K562 (cell line): ENCODE results near the gene IDH3G. TPM values are rescaled to one million over a fixed set of nuclear protein-coding genes. Genes with fewer than 3 reads are reported as not detected.

Experiments used
- ARHGAP35 ChIP-seq: fragments of 450-650 bp; IDR thresholded peaks from 2 replicates; pipeline ENCODE4 v1.6.1; 2018; ENCODE audit not compliant: partially characterized antibody
- ARID3A ChIP-seq: IDR thresholded peaks from 2 replicates; pipeline ENCODE4 v1.6.1; 2012; ENCODE audit warnings: low read depth, low read length, improper control_type of control experiment, borderline replicate concordance
- BACH1 ChIP-seq: fragments of 200-800 bp; sonication (Bioruptor generic); IDR thresholded peaks from 2 replicates; pipeline ENCODE4 v1.6.1; 2016; ENCODE audit warnings: missing genetic modification characterization, missing compliant biosample characterization
- C11orf30 ChIP-seq: fragments of 450-650 bp; IDR thresholded peaks from 2 replicates; pipeline ENCODE4 v1.6.1; 2016; ENCODE audit warnings: low read depth, mild to moderate bottlenecking
- CAMTA2 ChIP-seq: fragments of 250-450 bp; sonication (Bioruptor Pico); conservative IDR thresholded peaks from 2 replicates; pipeline ENCODE4 v1.5.1; 2022
- CCAR2 ChIP-seq: fragments of 200-400 bp; formaldehyde crosslinking; IDR thresholded peaks from 2 replicates; pipeline ENCODE4 v1.6.1; 2017; ENCODE audit warnings: mild to moderate bottlenecking, low read depth, low read length
- CHD1 ChIP-seq: fragments of 200-600 bp; sonication (generic); IDR thresholded peaks from one replicate; pipeline ENCODE4 v1.6.1; 2012; ENCODE audit warnings: mild to moderate bottlenecking, moderate library complexity, low read length, inconsistent platforms
- FIP1L1 ChIP-seq: fragments of 200-400 bp; formaldehyde crosslinking; IDR thresholded peaks from 2 replicates; pipeline ENCODE4 v1.6.1; 2018; ENCODE audit warnings: mild to moderate bottlenecking, low read depth, low read length; ENCODE audit not compliant: poor library complexity, severe bottlenecking
- FOXA3 ChIP-seq, 2 experiments: fragments of 450-650 bp in 1 of 2; sonication (generic) in 1 of 2; formaldehyde crosslinking; IDR thresholded peaks in 1 of 2; conservative IDR thresholded peaks in 1 of 2; 2 replicates each; pipeline versions ENCODE4 v1.4.0 to v1.8.0; 2020 to 2022; ENCODE audit warnings: mild to moderate bottlenecking in 2 of 2, missing genetic modification reagents in 1 of 2
- HMG20B ChIP-seq: fragments of 250-450 bp; sonication (Bioruptor Pico); IDR thresholded peaks from 2 replicates; pipeline ENCODE4 v1.5.0; 2021; ENCODE audit warnings: mild to moderate bottlenecking
- ILK ChIP-seq: fragments of 450-650 bp; IDR thresholded peaks from 2 replicates; pipeline ENCODE4 v1.6.1; 2016; ENCODE audit warnings: missing genetic modification characterization, low read depth, mild to moderate bottlenecking, missing compliant biosample characterization, moderate library complexity, borderline replicate concordance
- MIER1 ChIP-seq: fragments of 450-650 bp; IDR thresholded peaks from 2 replicates; pipeline ENCODE4 v1.6.1; 2016; ENCODE audit warnings: antibody characterized with exemption, mild to moderate bottlenecking, low read depth
- NONO ChIP-seq, 2 experiments: fragments of 200-400 bp in 1 of 2; fragments of 450-650 bp in 1 of 2; formaldehyde crosslinking in 1 of 2; IDR thresholded peaks; 2 replicates each; pipeline ENCODE4 v1.6.1; 2017; ENCODE audit warnings: low read depth in 2 of 2, mild to moderate bottlenecking in 2 of 2, moderate library complexity in 2 of 2, low read length in 1 of 2
- NR1H2 ChIP-seq: sonication (generic); formaldehyde crosslinking; IDR thresholded peaks from 2 replicates; pipeline ENCODE4 v1.4.0; 2020; ENCODE audit warnings: mild to moderate bottlenecking, missing genetic modification reagents
- NR2F6 ChIP-seq: fragments of 450-650 bp; formaldehyde crosslinking; IDR thresholded peaks from 2 replicates; pipeline ENCODE4 v1.4.0; 2020; ENCODE audit warnings: mild to moderate bottlenecking
- POU5F1 ChIP-seq: fragments of 150-350 bp; IDR thresholded peaks from 2 replicates; pipeline ENCODE4 v1.6.1; 2014; ENCODE audit warnings: borderline replicate concordance, low read length, low read depth, mild to moderate bottlenecking; ENCODE audit not compliant: partially characterized antibody
- RBM14 ChIP-seq: fragments of 200-400 bp; formaldehyde crosslinking; IDR thresholded peaks from 2 replicates; pipeline ENCODE4 v1.6.1; 2018; ENCODE audit warnings: low read depth, mild to moderate bottlenecking, low read length, moderate library complexity, borderline replicate concordance; ENCODE audit not compliant: insufficient read depth
- RFX5 ChIP-seq: IDR thresholded peaks from 2 replicates; pipeline ENCODE4 v1.6.1; 2011; ENCODE audit warnings: low read depth, mild to moderate bottlenecking, improper control_type of control experiment, low read length
- SFPQ ChIP-seq: fragments of 200-400 bp; formaldehyde crosslinking; IDR thresholded peaks from 2 replicates; pipeline ENCODE4 v1.6.1; 2017; ENCODE audit warnings: mild to moderate bottlenecking, low read depth, low read length, moderate library complexity
- SMAD2 ChIP-seq: fragments of 150-350 bp; IDR thresholded peaks from 2 replicates; pipeline ENCODE4 v1.6.1; 2014; ENCODE audit warnings: low read depth, mild to moderate bottlenecking, low read length
- TAF1 ChIP-seq: IDR thresholded peaks from 2 replicates; pipeline ENCODE4 v1.6.1; 2011; ENCODE audit warnings: mild to moderate bottlenecking, low read length, moderate library complexity; ENCODE audit not compliant: insufficient read depth, control insufficient read depth, severe bottlenecking; ENCODE audit errors: extremely low read depth
- TCF15 ChIP-seq: fragments of 250-450 bp; sonication (Bioruptor Pico); IDR thresholded peaks from 2 replicates; pipeline ENCODE4 v1.8.0; 2022; ENCODE audit warnings: moderate library complexity, mild to moderate bottlenecking, inconsistent platforms
- ZNF282 ChIP-seq: sonication (generic); formaldehyde crosslinking; IDR thresholded peaks from 2 replicates; pipeline ENCODE4 v1.8.1; 2023; ENCODE audit warnings: missing genetic modification reagents
- ZNF384 ChIP-seq: IDR thresholded peaks from 2 replicates; pipeline ENCODE4 v1.6.1; 2012; ENCODE audit warnings: low read depth, low read length, improper control_type of control experiment
- polyA plus RNA-seq, 8 experiments: library from polyadenylated mRNA; depleted of rRNA in 4 of 8; stranded (reverse) in 5 of 8; unstranded in 3 of 8; fragments of >200 nt; fragmentation: Nextera tagmentation in 2 of 8; fragmentation: Illumina TruSeq in 1 of 8; extraction: Ambion mirVana in 2 of 8; extraction: Trizol in 1 of 8; gene quantifications; 2 replicates each; pipeline versions ENCODE4 v1.2.1 to v1.2.3, GENCODE V29; 2011 to 2014; ENCODE audit warnings: inconsistent platforms in 1 of 8, missing spikeins in 1 of 8
- total RNA-seq, 7 experiments: library from RNA; depleted of rRNA in 6 of 7; stranded (reverse); fragments of >200 nt in 6 of 7; fragmentation: Illumina TruSeq in 2 of 7; extraction: Trizol in 2 of 7; gene quantifications; 2 replicates each; pipeline versions ENCODE4 v1.2.1 to v1.2.3, GENCODE V29; 2011 to 2021; ENCODE audit warnings: low replicate concordance in 1 of 7

Gene IDH3G
- total and polyA plus RNA-seq, 9 of the 15 experiments (the other 6 are each of a cell fraction or from before 2014, with no cell fraction given), result 24.3 to 72.5 (median 37.9) TPM

- peak; percentile 71 for TF ChIP-seq FIP1L1
- TF ChIP-seq NR1H2 (CRISPR knock-in tag), result no peak
- TF ChIP-seq C11orf30, result peak; percentile 71
- TF ChIP-seq ARID3A, result no peak
- TF ChIP-seq TCF15, result no peak
- no peak for TF ChIP-seq ILK
- TF ChIP-seq HMG20B (CRISPR knock-in tag), result no peak
- TF ChIP-seq ZNF282 (CRISPR knock-in tag), result no peak
- no peak for TF ChIP-seq BACH1 (tag)
- TF ChIP-seq MIER1, result no peak
- TF ChIP-seq SMAD2, result no peak
- no peak for TF ChIP-seq POU5F1
- TF ChIP-seq CCAR2, result no peak
- no peak for TF ChIP-seq ZNF384
- TF ChIP-seq CHD1, result no peak
- TF ChIP-seq RBM14, result no peak
- no peak; a peak in 1 of 4 replicates for TF ChIP-seq NONO (IDR thresholded peaks at IDR 0.05; ENCODE audit: low read depth in 2 of 2, low read length in 1 of 2)
- no peak for TF ChIP-seq CAMTA2 (CRISPR knock-in tag)
- no peak for TF ChIP-seq NR2F6 (CRISPR knock-in tag)
- peak; percentile 74 for TF ChIP-seq TAF1
- no peak for TF ChIP-seq FOXA3 (CRISPR knock-in tag; conservative IDR thresholded peaks at IDR 0.05 in 1 of 2, IDR thresholded peaks at IDR 0.05 in 1 of 2)
- no peak for TF ChIP-seq SFPQ
- TF ChIP-seq ARHGAP35, result peak; percentile 89
- TF ChIP-seq RFX5, result no peak
Observed at GRCh38 chrX:153794018-153794896, at the start of gene IDH3G, which contains the start of gene SSR4 (continued).
